ENCODE results near the gene PPARD. TPM values are rescaled to one million over a fixed set of nuclear protein-coding genes. Genes with fewer than 3 reads are reported as not detected.

The PPARD gene
- total RNA-seq, 1 donor from 2014 or later, result 8.2 TPM

DNA sequence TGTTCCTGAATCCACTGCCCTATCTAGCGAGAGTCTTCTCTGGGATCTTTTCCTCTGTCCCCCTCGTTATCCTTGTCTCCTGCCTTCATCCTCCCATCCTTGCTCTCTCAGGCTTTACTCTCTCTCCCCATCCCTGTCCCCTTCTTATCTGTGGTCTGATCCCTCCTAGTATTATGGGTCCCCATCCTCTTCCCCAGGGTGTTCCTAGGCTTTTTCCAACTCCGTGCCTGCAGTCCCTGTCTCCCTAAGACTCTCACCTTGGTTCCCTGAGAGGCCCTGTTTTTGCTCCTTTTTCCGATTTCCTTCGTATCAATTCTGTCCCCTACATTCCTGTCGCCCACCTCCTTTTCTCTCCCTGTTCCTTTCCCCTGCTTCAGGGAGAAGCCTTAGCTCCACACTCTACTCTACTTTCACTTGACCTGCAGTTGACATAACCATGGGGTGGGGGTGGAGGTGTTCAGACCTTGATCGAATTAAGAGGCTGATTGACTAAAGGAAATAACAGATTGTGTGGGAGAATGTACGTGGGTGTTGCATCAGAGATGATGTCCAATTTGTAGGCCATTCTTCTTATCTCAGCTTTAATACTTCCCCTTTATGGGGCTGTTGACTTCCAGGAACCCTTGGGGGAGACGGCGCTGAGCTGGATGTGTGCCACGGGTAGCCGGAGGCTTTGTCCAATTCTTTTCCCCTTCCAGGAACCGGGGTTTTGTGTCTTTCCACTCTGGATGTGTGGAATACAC lies 905 bp downstream of the PPARD start:
- DNase-seq (ENCODE audit: low read depth), result no peak
- TF ChIP-seq, protein P1, sequence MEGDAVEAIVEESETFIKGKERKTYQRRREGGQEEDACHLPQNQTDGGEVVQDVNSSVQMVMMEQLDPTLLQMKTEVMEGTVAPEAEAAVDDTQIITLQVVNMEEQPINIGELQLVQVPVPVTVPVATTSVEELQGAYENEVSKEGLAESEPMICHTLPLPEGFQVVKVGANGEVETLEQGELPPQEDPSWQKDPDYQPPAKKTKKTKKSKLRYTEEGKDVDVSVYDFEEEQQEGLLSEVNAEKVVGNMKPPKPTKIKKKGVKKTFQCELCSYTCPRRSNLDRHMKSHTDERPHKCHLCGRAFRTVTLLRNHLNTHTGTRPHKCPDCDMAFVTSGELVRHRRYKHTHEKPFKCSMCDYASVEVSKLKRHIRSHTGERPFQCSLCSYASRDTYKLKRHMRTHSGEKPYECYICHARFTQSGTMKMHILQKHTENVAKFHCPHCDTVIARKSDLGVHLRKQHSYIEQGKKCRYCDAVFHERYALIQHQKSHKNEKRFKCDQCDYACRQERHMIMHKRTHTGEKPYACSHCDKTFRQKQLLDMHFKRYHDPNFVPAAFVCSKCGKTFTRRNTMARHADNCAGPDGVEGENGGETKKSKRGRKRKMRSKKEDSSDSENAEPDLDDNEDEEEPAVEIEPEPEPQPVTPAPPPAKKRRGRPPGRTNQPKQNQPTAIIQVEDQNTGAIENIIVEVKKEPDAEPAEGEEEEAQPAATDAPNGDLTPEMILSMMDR (conservative IDR thresholded peaks at IDR 0.05; ENCODE audit: low read depth, low read length), result no peak
- peak overlapping the region; percentile 88 for H3K4me3 ChIP-seq (ENCODE audit: low read depth, low read length)

DNA sequence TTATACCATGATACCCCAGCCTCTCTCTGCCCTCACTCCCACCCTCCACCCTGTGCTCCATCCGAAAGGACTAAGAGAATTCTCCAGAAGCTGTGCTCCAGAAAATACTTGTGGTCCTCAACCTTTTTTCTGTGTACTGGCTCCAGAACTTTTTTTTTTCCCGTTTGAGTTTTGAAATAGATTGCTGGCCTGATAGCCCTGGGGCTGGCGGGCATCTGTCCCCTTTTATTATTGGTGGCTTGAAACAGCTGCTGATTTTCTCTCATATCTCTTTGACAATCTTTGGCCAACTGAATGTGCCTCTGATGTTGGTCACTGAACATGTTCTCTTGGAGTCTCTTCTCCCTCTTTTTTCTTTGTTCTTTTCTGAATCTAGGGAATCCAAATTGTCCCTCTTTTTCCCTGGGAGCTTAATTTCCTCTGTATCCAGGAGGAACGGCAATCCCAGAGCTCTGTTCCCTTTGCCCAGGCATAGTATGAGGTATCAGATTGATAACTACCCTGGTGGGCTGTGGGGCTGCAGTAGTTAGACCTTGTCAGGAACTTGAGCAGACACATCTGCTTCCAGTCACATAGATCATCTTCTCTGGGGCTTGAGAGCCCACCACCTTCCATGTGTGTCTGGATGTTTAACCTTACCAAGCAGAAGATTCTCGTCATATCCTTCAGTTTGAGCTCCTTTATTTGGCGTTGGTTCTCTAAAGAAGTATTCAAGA lies 1.6 kb downstream of the PPARD start:
- TF ChIP-seq, protein P1 (conservative IDR thresholded peaks at IDR 0.05; ENCODE audit: low read depth, low read length), result no peak
- DNase-seq (ENCODE audit: low read depth), result no peak

DNA sequence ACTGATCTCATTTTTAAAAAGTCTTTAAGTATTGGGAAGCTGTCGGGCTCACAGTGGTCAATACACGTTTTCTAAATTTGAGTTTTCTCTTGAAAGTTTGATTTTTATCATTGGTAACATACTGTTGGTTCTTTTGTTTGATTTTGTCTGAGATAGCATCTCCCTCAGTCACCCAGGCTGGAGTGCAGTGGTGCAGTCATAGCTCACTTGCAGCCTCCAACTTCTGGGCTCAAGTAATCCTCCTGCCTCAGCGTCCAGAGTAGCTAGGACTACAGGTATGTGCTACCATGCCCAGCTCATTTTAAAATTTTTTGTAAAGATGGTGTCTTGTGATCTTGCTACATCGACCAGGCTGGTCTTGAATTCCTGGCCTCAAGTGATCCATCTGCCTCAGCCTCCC lies 9.1 kb downstream of the PPARD start:
- no peak overlapping the region for H3K4me3 ChIP-seq (ENCODE audit: low read depth, low read length)
- TF ChIP-seq, protein P1 (conservative IDR thresholded peaks at IDR 0.05; ENCODE audit: low read depth, low read length), result no peak
- DNase-seq (ENCODE audit: low read depth), result no peak

More for the DNA sequence above, 1.6 kb downstream of the PPARD start:
- H3K4me3 ChIP-seq (ENCODE audit: low read depth, low read length), result peak overlapping the region; percentile 88

DNA sequence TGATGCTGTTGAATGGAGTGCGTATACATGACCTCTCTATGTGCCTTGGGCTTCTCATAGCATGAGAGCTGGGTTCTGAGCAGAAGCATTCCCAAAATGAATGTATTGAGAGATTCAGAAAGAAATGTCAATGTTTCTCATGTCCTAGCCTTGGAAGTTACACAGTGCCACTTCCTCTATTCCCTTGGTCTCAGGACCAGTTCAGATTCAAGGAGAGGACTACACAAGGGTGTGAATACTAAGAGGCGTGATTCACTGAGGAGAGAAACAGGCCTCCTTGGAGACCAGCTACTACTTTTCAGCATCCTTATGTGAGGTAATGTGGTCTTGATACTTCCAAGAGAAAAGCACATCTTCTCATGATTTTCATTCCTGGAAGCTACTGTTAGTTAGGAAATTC lies 10.4 kb downstream of the PPARD start:
- no peak overlapping the region for H3K4me3 ChIP-seq (ENCODE audit: low read depth, low read length)
- TF ChIP-seq, protein P1 (conservative IDR thresholded peaks at IDR 0.05; ENCODE audit: low read depth, low read length), result no peak
- DNase-seq (ENCODE audit: low read depth), result no peak

DNA sequence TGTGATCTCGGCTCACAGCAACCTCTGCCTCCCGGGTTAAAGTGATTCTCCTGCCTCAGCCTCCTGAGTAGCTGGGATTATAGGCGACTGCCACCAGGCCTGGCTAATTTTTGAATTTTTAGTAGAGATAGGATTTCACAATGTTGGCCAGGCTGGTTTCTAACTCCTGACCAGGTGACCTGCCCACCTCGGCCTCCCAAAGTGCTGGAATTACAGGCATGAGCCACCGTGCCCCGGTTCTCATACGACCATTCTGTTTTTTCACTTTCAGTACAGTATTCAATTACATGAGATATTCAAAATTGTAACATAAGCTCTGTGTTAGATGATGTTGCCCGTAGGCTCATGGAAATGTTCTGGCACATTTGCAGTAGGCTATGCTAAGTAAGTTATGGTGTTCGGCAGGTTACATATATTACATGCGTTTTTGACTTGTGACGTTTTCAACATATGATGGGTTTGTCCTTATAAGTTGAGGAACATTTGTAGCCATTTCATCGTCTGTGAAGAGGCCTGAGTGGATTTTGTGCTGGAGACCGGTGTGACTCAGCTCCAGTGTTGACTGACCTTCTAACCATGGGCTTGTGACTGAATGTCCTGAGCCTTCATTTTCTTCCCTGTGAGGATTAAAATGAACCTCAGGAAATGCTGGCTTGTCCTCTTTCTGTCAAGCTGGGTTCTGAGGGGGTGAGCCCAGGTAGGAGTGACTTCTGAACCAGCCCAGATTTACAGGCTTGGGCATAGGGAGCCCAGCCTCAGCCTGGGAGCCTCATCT lies 12.2 kb downstream of the PPARD start:
- TF ChIP-seq, protein P1 (conservative IDR thresholded peaks at IDR 0.05; ENCODE audit: low read depth, low read length), result no peak
- no peak for DNase-seq (ENCODE audit: low read depth)
- H3K4me3 ChIP-seq (ENCODE audit: low read depth, low read length), result no peak overlapping the region

DNA sequence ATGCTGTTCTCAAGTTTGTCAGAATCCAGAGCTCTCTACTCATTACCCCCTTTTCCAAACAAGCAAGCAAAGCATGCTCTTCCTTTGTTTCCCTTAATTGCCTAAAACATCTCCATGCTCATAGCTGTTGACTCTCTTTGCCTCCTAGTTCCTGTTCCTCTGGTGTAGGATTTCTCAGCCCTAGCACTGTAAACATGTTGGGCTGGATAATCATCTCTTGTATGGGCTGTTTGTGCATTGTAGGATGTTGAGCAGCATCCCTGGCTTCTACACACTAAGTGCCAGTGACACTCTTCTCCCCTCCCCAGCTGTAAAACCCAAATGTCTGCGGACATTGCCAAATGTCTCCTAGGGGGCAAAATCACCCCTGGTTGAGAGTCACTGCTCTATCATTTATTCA lies 14.0 kb downstream of the PPARD start:
- no peak overlapping the region for H3K4me3 ChIP-seq (ENCODE audit: low read depth, low read length)
- TF ChIP-seq, protein P1 (conservative IDR thresholded peaks at IDR 0.05; ENCODE audit: low read depth, low read length), result no peak
- no peak for DNase-seq (ENCODE audit: low read depth)
